GM18526 (cell line): Measurements from ENCODE around the gene GLUL.

ENCODE experiments used
- POLR2A ChIP-seq: IDR thresholded peaks from 3 replicates; pipeline ENCODE4 v1.6.1; 2011; ENCODE audit not compliant: insufficient read length; ENCODE audit errors: extremely low read depth

Gene GLUL

GRCh38 chr1:182355723-182356098, 35.9 kb downstream of the GLUL start:
- TF ChIP-seq POLR2A = no peak

- no peak for TF ChIP-seq POLR2A
These were observed 39.7 kb downstream of the GLUL start for GRCh38 chr1:182351790-182352364.

GRCh38 chr1:182350839-182351238, 40.8 kb downstream of the GLUL start:
- TF ChIP-seq POLR2A = no peak

- TF ChIP-seq POLR2A = no peak
These were observed 42.4 kb downstream of the GLUL start for GRCh38 chr1:182348961-182349747.

GRCh38 chr1:182347019-182347418, 44.6 kb downstream of the GLUL start:
- no peak for TF ChIP-seq POLR2A

GRCh38 chr1:182340233-182341058, 51.1 kb downstream of the GLUL start:
- no peak for TF ChIP-seq POLR2A

- no peak for TF ChIP-seq POLR2A
These were observed 51.9 kb downstream of the GLUL start for GRCh38 chr1:182339684-182340083.

- no peak for TF ChIP-seq POLR2A
These were observed 52.7 kb downstream of the GLUL start for GRCh38 chr1:182338806-182339370.

GRCh38 chr1:182337736-182338571, 53.6 kb downstream of the GLUL start:
- no peak for TF ChIP-seq POLR2A

- no peak for TF ChIP-seq POLR2A
These were observed 55.6 kb downstream of the GLUL start for GRCh38 chr1:182335771-182336566.

- no peak for TF ChIP-seq POLR2A
These were observed 59.1 kb downstream of the GLUL start for GRCh38 chr1:182332261-182333060.
